ENCODE measurements around the gene HRH1.
"Not testable (repeated sequence)": the region's sequence is repeated elsewhere in the genome, so short reads cannot be mapped to it uniquely, and the experiment has no call there.

HRH1 gene

GRCh38 chr3:11154036-11154952 is at the start of gene HRH1:
Gene HRH1, plus strand, starts transcription at chr3:11154493. Its CDS starts 104,545 bp downstream, at chr3:11259038.
- no peak for DNase-seq

GRCh38 chr3:11113316-11113715 is 41.0 kb upstream of the HRH1 start:
- DNase-seq, result not testable (repeated sequence)

GRCh38 chr3:11115548-11115947 is 38.7 kb upstream of the HRH1 start:
- no peak for DNase-seq

- DNase-seq, result no peak
Measured at GRCh38 chr3:11116336-11117059, 37.8 kb upstream of the HRH1 start.

- no peak for DNase-seq
Measured at GRCh38 chr3:11117591-11117990, 36.7 kb upstream of the HRH1 start.

- DNase-seq, result no peak
Measured at GRCh38 chr3:11118181-11118682, 36.1 kb upstream of the HRH1 start.

- no peak for DNase-seq
Measured at GRCh38 chr3:11120091-11120805, 34.0 kb upstream of the HRH1 start.

GRCh38 chr3:11126653-11127052 is 27.6 kb upstream of the HRH1 start:
- DNase-seq, result no peak

GRCh38 chr3:11128682-11129632 is 25.3 kb upstream of the HRH1 start:
- DNase-seq, result no peak

GRCh38 chr3:11130385-11130784 is 23.9 kb upstream of the HRH1 start:
- no peak for DNase-seq

- no peak for DNase-seq
Measured at GRCh38 chr3:11131371-11131770, 22.9 kb upstream of the HRH1 start.

GRCh38 chr3:11131886-11132285 is 22.4 kb upstream of the HRH1 start:
- DNase-seq, result not testable (repeated sequence)

- no peak for DNase-seq
Measured at GRCh38 chr3:11132861-11133260, 21.4 kb upstream of the HRH1 start.

- no peak for DNase-seq
Measured at GRCh38 chr3:11134794-11135193, 19.5 kb upstream of the HRH1 start.

- no peak for DNase-seq
Measured at GRCh38 chr3:11136116-11136515, 18.2 kb upstream of the HRH1 start.

GRCh38 chr3:11136830-11137626 is 17.3 kb upstream of the HRH1 start:
- DNase-seq, result no peak

- DNase-seq, result no peak
Measured at GRCh38 chr3:11137627-11137959, 16.7 kb upstream of the HRH1 start.

GRCh38 chr3:11138371-11138770 is 15.9 kb upstream of the HRH1 start:
- DNase-seq, result no peak

GRCh38 chr3:11140030-11140712 is 14.1 kb upstream of the HRH1 start:
- no peak for DNase-seq

- no peak for DNase-seq
Measured at GRCh38 chr3:11140713-11141104, 13.6 kb upstream of the HRH1 start.

- DNase-seq, result no peak
Measured at GRCh38 chr3:11143476-11143875, 10.8 kb upstream of the HRH1 start.
